ENCODE data around the gene NANOS1.

The NANOS1 gene

GRCh38 chr10:119070395-119071165, 41.1 kb downstream of the NANOS1 start:
- DNase-seq: no peak

- DNase-seq: no peak
These were observed 44.1 kb downstream of the NANOS1 start for GRCh38 chr10:119073584-119073983.

GRCh38 chr10:119078422-119079179, 49.1 kb downstream of the NANOS1 start:
- DNase-seq: no peak

DNA sequence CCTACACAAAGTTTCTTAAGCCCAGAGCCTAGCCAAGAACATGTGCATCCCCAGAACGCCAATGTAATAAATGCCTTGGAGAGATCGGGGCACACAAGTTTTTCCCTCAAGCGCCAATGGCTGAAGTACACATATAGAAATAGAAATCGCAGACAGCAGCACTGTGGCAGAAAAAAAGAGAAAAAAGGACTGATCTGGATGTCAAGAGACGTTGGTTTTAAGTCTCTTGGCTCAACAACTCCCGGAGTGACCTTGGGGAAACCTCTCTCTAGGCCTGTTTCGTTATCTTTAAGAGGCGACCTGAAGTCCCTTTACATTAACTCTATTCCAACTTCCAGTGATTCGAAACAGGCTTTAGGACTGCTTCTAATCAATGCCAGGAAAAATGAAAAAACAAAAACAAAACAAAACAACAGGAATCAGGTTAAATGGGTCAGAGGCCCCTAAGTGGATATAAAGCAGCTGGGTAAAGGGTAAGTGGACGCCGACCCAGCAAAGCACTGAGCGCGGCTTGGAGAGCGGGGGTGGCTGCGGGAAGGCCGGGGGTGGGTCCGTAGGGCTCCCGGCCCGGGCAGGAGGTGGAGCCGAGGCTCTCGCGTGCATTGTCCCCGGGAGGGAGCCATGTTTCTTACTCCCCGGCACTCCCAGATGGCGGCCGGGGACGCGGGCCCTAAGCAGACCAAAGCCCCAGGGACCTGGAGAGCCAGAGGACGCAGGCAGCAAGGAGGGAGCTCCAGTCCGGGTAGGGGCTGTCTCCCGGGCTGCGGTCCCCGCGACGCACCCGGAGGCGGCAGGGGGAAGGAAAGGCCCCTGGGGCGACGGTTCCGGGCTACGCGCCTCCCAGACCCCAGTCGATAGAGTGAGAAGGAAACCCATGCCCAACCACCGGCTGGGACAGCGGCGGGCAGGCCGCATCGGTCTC, 50.3 kb downstream of the NANOS1 start:
- DNase-seq: peak; percentile 63

GRCh38 chr10:119080521-119081259, 51.2 kb downstream of the NANOS1 start, which contains the start of gene EIF3A:
Gene EIF3A, minus strand, starts transcription at chr10:119080817. Its CDS starts 141 bp downstream, at chr10:119080676.
- peak; percentile 91 for DNase-seq

Measured in activated CD8-positive, alpha-beta memory T cell treated with anti-CD3 and anti-CD28 coated beads, Interleukin-2, amount 50 U/mL, for 4 hours (primary cell).